Measurements from ENCODE around the gene AOAH. TPM values are rescaled to one million over a fixed set of nuclear protein-coding genes. Genes with fewer than 3 reads are reported as not detected.
"Not testable (repeated sequence)": the region's sequence is repeated elsewhere in the genome, so short reads cannot be mapped to it uniquely, and the experiment has no call there.

Gene AOAH
- total and polyA plus RNA-seq, 2 of the 13 experiments (the other 11 are each of a cell fraction or from before 2014, with no cell fraction given), result not detected

DNA sequence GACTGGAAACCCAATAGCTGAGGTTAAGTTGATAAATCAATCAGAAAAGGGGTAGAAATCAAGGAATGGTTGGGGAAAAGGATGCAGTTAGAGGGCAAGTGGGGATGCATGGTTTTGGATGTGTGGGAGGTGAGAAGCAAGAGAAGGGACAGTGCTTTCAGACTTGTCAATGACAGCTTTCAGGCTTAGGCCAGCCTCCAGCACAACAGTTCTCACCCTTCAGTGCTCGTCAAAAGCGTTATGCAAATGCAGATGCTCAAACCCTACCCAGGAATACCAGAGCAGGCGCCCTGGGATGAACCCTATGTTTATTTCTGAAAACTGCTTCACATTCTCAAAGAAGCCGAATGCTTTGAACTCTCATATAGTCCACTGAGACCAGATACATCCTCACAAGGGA lies 74.0 kb downstream of the AOAH start (continued):
- TF ChIP-seq, protein P1, sequence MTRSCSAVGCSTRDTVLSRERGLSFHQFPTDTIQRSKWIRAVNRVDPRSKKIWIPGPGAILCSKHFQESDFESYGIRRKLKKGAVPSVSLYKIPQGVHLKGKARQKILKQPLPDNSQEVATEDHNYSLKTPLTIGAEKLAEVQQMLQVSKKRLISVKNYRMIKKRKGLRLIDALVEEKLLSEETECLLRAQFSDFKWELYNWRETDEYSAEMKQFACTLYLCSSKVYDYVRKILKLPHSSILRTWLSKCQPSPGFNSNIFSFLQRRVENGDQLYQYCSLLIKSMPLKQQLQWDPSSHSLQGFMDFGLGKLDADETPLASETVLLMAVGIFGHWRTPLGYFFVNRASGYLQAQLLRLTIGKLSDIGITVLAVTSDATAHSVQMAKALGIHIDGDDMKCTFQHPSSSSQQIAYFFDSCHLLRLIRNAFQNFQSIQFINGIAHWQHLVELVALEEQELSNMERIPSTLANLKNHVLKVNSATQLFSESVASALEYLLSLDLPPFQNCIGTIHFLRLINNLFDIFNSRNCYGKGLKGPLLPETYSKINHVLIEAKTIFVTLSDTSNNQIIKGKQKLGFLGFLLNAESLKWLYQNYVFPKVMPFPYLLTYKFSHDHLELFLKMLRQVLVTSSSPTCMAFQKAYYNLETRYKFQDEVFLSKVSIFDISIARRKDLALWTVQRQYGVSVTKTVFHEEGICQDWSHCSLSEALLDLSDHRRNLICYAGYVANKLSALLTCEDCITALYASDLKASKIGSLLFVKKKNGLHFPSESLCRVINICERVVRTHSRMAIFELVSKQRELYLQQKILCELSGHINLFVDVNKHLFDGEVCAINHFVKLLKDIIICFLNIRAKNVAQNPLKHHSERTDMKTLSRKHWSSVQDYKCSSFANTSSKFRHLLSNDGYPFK (CRISPR knock-in tag; IDR thresholded peaks at IDR 0.05; ENCODE audit: borderline replicate concordance), result no peak

DNA sequence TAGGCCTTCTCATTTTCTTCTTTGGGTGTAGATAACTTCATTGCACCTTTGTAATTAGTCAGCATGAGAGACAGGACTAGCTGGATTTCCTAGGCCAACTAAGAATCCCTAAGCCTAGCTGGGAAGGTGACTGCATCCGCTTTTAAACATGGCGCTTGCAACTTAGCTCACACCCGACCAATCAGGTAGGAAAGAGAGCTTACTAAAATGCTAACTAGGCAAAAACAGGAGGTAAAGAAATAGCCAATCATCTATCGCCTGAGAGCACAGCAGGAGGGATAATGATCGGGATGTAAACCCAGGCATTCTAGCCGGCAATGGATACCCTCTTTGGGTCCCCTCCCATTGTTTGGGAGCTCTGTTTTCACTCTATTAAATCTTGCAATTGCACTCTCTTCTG lies 75.0 kb downstream of the AOAH start:
- BruUV-seq (replicated peaks); H3K9ac ChIP-seq (ENCODE audit: insufficient read depth, low read depth, low read length); H3K9me3 ChIP-seq (ENCODE audit: low read length); H3K36me3 ChIP-seq (replicated peaks in 1 of 2; ENCODE audit: control insufficient read depth in 1 of 2, insufficient read depth in 2 of 2, low read length in 2 of 2); H3K4me1 ChIP-seq (ENCODE audit: insufficient read depth, low read length); DNase-seq (ENCODE audit: low spot score); POLR2A ChIA-PET; H3K4me3 ChIP-seq (replicated peaks in 1 of 3; ENCODE audit: insufficient read depth in 1 of 3, low read depth in 2 of 3, low read length in 3 of 3); ATAC-seq; FAIRE-seq; H3K27ac ChIP-seq (ENCODE audit: extremely low read length, insufficient read depth, low read length); CTCF ChIA-PET (ENCODE audit: low intra/inter-chr PET ratio, low total read pairs); H4K20me1 ChIP-seq (ENCODE audit: insufficient read depth, low read length); H2AFZ ChIP-seq (ENCODE audit: low read length); intact Hi-C loops (cut with micrococcal nuclease; ENCODE audit: unreplicated experiment); in situ Hi-C loops (cut with HindIII; ENCODE audit: extremely low pct_ligation_motif_present, low pct_unique_long_range_greater_than_20kb); H3K4me2 ChIP-seq (ENCODE audit: low read depth, low read length); H3K27me3 ChIP-seq (ENCODE audit: control insufficient read depth in 1 of 2, insufficient read depth in 2 of 2, low read length in 2 of 2); H3K79me2 ChIP-seq (ENCODE audit: insufficient read depth, low read length): not testable (repeated sequence)
- 67% methylated on average over 6 of the region's 6 CpGs for WGBS (ENCODE audit: low lambda C conversion rate)
- peak; percentile 66 for TF ChIP-seq MAFF (IDR thresholded peaks at IDR 0.05; ENCODE audit: low read depth, low read length)
- peak; percentile 66 to 71 for TF ChIP-seq MAFK (conservative IDR thresholded peaks at IDR 0.05 in 1 of 2, IDR thresholded peaks at IDR 0.05 in 1 of 2; ENCODE audit: low read length in 2 of 2)

DNA sequence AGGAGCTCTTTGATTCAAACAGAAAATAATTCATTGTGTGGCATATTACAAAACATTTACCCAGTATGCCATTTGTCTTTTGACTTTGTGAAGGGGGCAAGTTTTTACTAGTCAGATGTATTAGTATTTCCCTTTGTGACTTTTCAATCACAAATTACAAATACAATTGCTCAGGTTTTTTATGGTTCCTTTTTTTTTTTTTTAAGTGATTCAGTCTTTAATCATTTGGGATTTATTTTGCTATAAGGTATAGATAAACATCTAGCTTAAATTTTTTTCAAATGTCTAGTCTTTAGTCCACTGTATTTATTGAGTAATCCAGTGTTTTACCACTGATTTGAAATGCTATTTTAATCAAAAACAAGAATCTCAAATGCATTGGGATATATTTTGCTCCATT lies 75.9 kb downstream of the AOAH start:
- no TSS peak for BruUV-seq (replicated peaks)
- ChIA-PET POLR2A (no interaction called here), CTCF (ENCODE audit: low intra/inter-chr PET ratio, low total read pairs) (no interaction called here)
- no peak overlapping the region for H3K9ac ChIP-seq (ENCODE audit: insufficient read depth, low read depth, low read length)
- H2AFZ ChIP-seq (ENCODE audit: low read length), result no peak overlapping the region
- peaks cover 8% of the 10 kb centered on the region for H3K4me1 ChIP-seq (ENCODE audit: insufficient read depth, low read length)
- no peaks in the 10 kb centered on the region for H3K36me3 ChIP-seq (replicated peaks in 1 of 2; ENCODE audit: control insufficient read depth in 1 of 2, insufficient read depth in 2 of 2, low read length in 2 of 2)
- no peak for DNase-seq (ENCODE audit: low spot score)
- no peak for ATAC-seq
- in situ Hi-C loops (cut with HindIII; ENCODE audit: extremely low pct_ligation_motif_present, low pct_unique_long_range_greater_than_20kb), result no loop called here
- no peaks in the 10 kb centered on the region for H3K79me2 ChIP-seq (ENCODE audit: insufficient read depth, low read length)
- no peaks in the 10 kb centered on the region for H3K9me3 ChIP-seq (ENCODE audit: low read length)
- FAIRE-seq, result no peak
- intact Hi-C loops (cut with micrococcal nuclease; ENCODE audit: unreplicated experiment), result no loop called here
- no peaks in the 10 kb centered on the region for H3K27me3 ChIP-seq (ENCODE audit: control insufficient read depth in 1 of 2, insufficient read depth in 2 of 2, low read length in 2 of 2)
- H3K4me2 ChIP-seq (ENCODE audit: low read depth, low read length), result no peak overlapping the region
- H3K27ac ChIP-seq (ENCODE audit: extremely low read length, insufficient read depth, low read length), result no peak overlapping the region
- no peaks in the 10 kb centered on the region for H4K20me1 ChIP-seq (ENCODE audit: insufficient read depth, low read length)
- no peak overlapping the region for H3K4me3 ChIP-seq (replicated peaks in 1 of 3; ENCODE audit: insufficient read depth in 1 of 3, low read depth in 2 of 3, low read length in 3 of 3)
- TF ChIP-seq SOX13 (IDR thresholded peaks at IDR 0.05) (no peak), SOX13 (CRISPR knock-in tag; conservative IDR thresholded peaks at IDR 0.05 in 1 of 2, IDR thresholded peaks at IDR 0.05 in 1 of 2) (no peak), AHR (CRISPR knock-in tag; IDR thresholded peaks at IDR 0.05) (no peak), CREM (IDR thresholded peaks at IDR 0.05) (no peak), CREM (CRISPR knock-in tag; IDR thresholded peaks at IDR 0.05) (no peak), SIN3A (IDR thresholded peaks at IDR 0.05; ENCODE audit: borderline replicate concordance, low read depth, low read length) (no peak), MAFG (CRISPR knock-in tag; IDR thresholded peaks at IDR 0.05) (no peak), ZNF761 (CRISPR knock-in tag; conservative IDR thresholded peaks at IDR 0.05) (no peak)
- TF ChIP-seq, protein P2, sequence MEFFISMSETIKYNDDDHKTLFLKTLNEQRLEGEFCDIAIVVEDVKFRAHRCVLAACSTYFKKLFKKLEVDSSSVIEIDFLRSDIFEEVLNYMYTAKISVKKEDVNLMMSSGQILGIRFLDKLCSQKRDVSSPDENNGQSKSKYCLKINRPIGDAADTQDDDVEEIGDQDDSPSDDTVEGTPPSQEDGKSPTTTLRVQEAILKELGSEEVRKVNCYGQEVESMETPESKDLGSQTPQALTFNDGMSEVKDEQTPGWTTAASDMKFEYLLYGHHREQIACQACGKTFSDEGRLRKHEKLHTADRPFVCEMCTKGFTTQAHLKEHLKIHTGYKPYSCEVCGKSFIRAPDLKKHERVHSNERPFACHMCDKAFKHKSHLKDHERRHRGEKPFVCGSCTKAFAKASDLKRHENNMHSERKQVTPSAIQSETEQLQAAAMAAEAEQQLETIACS (CRISPR knock-in tag; IDR thresholded peaks at IDR 0.05), result no peak
- TF ChIP-seq, protein P3, sequence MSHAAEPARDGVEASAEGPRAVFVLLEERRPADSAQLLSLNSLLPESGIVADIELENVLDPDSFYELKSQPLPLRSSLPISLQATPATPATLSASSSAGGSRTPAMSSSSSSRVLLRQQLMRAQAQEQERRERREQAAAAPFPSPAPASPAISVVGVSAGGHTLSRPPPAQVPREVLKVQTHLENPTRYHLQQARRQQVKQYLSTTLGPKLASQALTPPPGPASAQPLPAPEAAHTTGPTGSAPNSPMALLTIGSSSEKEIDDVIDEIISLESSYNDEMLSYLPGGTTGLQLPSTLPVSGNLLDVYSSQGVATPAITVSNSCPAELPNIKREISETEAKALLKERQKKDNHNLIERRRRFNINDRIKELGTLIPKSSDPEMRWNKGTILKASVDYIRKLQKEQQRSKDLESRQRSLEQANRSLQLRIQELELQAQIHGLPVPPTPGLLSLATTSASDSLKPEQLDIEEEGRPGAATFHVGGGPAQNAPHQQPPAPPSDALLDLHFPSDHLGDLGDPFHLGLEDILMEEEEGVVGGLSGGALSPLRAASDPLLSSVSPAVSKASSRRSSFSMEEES (CRISPR knock-in tag; IDR thresholded peaks at IDR 0.05), result no peak

Measured in HepG2 (cell line).